Measurements from ENCODE around the gene KLHL42.

The KLHL42 gene

GRCh38 chr12:27821259-27821973 is 41.4 kb downstream of the KLHL42 start:
- peak; percentile 48 for DNase-seq (ENCODE audit: low spot score)
- in situ Hi-C loops (cut with MboI; ENCODE audit: low sequenced_read_pairs, unreplicated experiment) = no loop called here
- TF ChIP-seq, protein P1, sequence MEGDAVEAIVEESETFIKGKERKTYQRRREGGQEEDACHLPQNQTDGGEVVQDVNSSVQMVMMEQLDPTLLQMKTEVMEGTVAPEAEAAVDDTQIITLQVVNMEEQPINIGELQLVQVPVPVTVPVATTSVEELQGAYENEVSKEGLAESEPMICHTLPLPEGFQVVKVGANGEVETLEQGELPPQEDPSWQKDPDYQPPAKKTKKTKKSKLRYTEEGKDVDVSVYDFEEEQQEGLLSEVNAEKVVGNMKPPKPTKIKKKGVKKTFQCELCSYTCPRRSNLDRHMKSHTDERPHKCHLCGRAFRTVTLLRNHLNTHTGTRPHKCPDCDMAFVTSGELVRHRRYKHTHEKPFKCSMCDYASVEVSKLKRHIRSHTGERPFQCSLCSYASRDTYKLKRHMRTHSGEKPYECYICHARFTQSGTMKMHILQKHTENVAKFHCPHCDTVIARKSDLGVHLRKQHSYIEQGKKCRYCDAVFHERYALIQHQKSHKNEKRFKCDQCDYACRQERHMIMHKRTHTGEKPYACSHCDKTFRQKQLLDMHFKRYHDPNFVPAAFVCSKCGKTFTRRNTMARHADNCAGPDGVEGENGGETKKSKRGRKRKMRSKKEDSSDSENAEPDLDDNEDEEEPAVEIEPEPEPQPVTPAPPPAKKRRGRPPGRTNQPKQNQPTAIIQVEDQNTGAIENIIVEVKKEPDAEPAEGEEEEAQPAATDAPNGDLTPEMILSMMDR (IDR thresholded peaks at IDR 0.05; ENCODE audit: borderline replicate concordance, control extremely low read depth, extremely low read depth, insufficient read depth, missing control alignments) = peak; percentile 72

DNA sequence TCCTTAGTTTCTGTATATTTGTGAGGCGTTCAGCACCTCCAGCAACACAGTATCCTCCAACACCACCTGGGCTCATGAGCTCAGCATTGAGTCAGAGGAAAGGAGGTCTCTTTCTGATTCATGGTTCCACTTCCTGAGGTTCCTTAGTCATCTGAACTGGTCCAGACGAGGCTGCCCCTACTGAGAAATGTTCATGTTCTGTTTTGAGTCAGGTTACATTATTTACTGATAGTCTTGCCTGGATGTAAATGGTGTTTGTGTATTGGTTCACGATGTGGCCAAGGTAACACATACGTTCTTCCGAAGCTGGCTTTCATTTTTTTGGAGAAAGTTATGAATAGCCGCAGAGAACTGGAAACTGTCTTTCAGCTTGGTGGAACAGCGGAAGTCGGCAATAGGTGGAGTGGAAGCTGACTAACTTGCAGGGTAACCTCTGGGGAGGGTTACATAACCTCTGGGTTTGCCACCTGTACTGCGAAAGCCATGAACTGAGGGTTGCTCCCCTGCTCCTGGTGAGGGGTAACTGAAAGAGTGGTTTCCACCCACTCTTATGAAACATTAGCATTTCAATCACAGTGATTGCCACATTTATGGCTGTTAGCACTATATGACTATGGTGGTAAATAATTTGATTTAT is 42.2 kb downstream of the KLHL42 start:
- TF ChIP-seq, protein P1 (IDR thresholded peaks at IDR 0.05; ENCODE audit: borderline replicate concordance, control extremely low read depth, extremely low read depth, insufficient read depth, missing control alignments) = no peak
- in situ Hi-C loops (cut with MboI; ENCODE audit: low sequenced_read_pairs, unreplicated experiment) = no loop called here
- DNase-seq (ENCODE audit: low spot score) = peak; percentile 51

DNA sequence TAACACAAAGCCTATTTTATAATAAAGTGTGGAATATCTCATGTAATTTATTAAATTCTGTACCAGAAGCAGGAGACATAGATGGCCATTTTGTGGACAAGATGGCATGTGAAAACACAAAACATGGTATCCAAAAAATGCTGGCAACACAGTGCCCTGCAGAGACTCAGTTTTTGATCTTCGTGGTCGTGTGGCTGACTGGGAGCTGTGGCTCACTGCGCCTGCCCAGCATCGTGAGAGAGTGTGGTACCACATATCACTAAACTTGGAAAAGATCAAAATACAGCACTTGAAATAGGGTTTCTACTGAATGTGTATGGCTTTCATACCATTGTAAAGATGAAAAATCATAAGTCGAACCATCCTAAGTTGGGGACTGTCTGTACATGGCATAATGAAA is 43.0 kb downstream of the KLHL42 start:
- in situ Hi-C loops (cut with MboI; ENCODE audit: low sequenced_read_pairs, unreplicated experiment) = no loop called here
- TF ChIP-seq, protein P1 (IDR thresholded peaks at IDR 0.05; ENCODE audit: borderline replicate concordance, control extremely low read depth, extremely low read depth, insufficient read depth, missing control alignments) = no peak
- DNase-seq (ENCODE audit: low spot score) = no peak

GRCh38 chr12:27824126-27824842 is 44.3 kb downstream of the KLHL42 start:
- in situ Hi-C loops (cut with MboI; ENCODE audit: low sequenced_read_pairs, unreplicated experiment) = no loop called here
- TF ChIP-seq, protein P1 (IDR thresholded peaks at IDR 0.05; ENCODE audit: borderline replicate concordance, control extremely low read depth, extremely low read depth, insufficient read depth, missing control alignments) = no peak
- DNase-seq (ENCODE audit: low spot score) = peak; percentile 31

GRCh38 chr12:27826076-27826475 is 46.0 kb downstream of the KLHL42 start:
- TF ChIP-seq, protein P1 (IDR thresholded peaks at IDR 0.05; ENCODE audit: borderline replicate concordance, control extremely low read depth, extremely low read depth, insufficient read depth, missing control alignments) = no peak
- in situ Hi-C loops (cut with MboI; ENCODE audit: low sequenced_read_pairs, unreplicated experiment) = no loop called here
- no peak for DNase-seq (ENCODE audit: low spot score)

GRCh38 chr12:27828196-27828595 is 48.2 kb downstream of the KLHL42 start:
- TF ChIP-seq, protein P1 (IDR thresholded peaks at IDR 0.05; ENCODE audit: borderline replicate concordance, control extremely low read depth, extremely low read depth, insufficient read depth, missing control alignments) = no peak
- in situ Hi-C loops (cut with MboI; ENCODE audit: low sequenced_read_pairs, unreplicated experiment) = no loop called here

More at GRCh38 chr12:27828196-27828595, 48.2 kb downstream of the KLHL42 start:
- DNase-seq (ENCODE audit: low spot score) = no peak

All from GM13976 (cell line).